Prostate gland (tissue), 2 donors: ENCODE results near the gene FARP1. TPM values are rescaled to one million over a fixed set of nuclear protein-coding genes. Genes with fewer than 3 reads are reported as not detected.

Experiments used
- DNase-seq: peaks from one replicate; pipeline ENCODE4 v3.0.0-alpha.2; 2019; ENCODE audit warnings: low spot score
- H3K27ac ChIP-seq, 2 donors: fragments of 200-600 bp; sonication (generic); 2 replicates each; pipeline ENCODE4 v1.5.1; 2017 to 2019
- H3K27me3 ChIP-seq: fragments of 200-600 bp; sonication (generic); replicated peaks from 2 replicates; pipeline ENCODE4 v1.5.1; 2019; ENCODE audit not compliant: insufficient read depth
- H3K36me3 ChIP-seq, 2 donors: fragments of 200-600 bp; sonication (generic); 1 replicate in 1 of 2; 2 replicates in 1 of 2; pipeline versions ENCODE4 v1.5.1 to v1.8.1; 2017 to 2019
- H3K4me1 ChIP-seq: fragments of 200-600 bp; sonication (generic); replicated peaks from 2 replicates; pipeline ENCODE4 v1.5.1; 2019
- H3K4me3 ChIP-seq, 2 donors: fragments of 200-600 bp; sonication (generic); 2 replicates each; pipeline ENCODE4 v1.5.1; 2017 to 2019
- H3K9me3 ChIP-seq: fragments of 200-600 bp; sonication (generic); 2 replicates; pipeline ENCODE4 v1.5.1; 2017
- CTCF ChIP-seq, 4 experiments: fragments of 200-600 bp in 2 of 4; fragments of 450-650 bp in 2 of 4; sonication (generic) in 2 of 4; IDR thresholded peaks; 1 replicate in 3 of 4; 2 replicates in 1 of 4; pipeline ENCODE4 v1.5.1; 2016 to 2019; ENCODE audit warnings: antibody characterized with exemption in 4 of 4, mild to moderate bottlenecking in 2 of 4, moderate library complexity in 2 of 4
- POLR2A ChIP-seq: fragments of 450-650 bp; IDR thresholded peaks from one replicate; pipeline ENCODE4 v1.6.1; 2016; ENCODE audit warnings: antibody characterized with exemption, mild to moderate bottlenecking
- POLR2AphosphoS5 ChIP-seq: sonication (generic); formaldehyde crosslinking; IDR thresholded peaks from one replicate; pipeline ENCODE4 v1.6.1; 2017; ENCODE audit warnings: antibody characterized with exemption
- WGBS: methylation state at CpG from one replicate; pipeline ENCODE4 v1.1.5; 2018; 5-methylcytosine and 5-hydroxymethylcytosine counted together
- intact Hi-C: fragments of 100-400 bp; cut with DNase I; formaldehyde crosslinking; loops from one replicate; pipeline ENCODE4 v1.14.2; 2022
- total RNA-seq, 2 donors: library from RNA; depleted of rRNA; stranded (reverse); fragments of >200 nt; gene quantifications; one replicate each; pipeline ENCODE4 v1.1.0, GENCODE V29; 2016

The FARP1 gene
- total RNA-seq, 2 donors from 2014 or later, result 70.6 to 77.5 TPM

GRCh38 chr13:98143601-98144026, 720 bp downstream of the FARP1 start:
- no peaks in the 10 kb centered on the region for H3K27me3 ChIP-seq
- H3K9me3 ChIP-seq, result no peaks in the 10 kb centered on the region
- no peaks in the 10 kb centered on the region for H3K36me3 ChIP-seq
- H3K4me3 ChIP-seq, result peak overlapping the region; percentile 82 to 93
- intact Hi-C loops, result loop anchor here (5.0 to 10.0 kb wide), 3 partner anchors 81 to 529 kb away; no protein-coding TSS in a partner anchor
- no peak for TF ChIP-seq CTCF (IDR thresholded peaks at IDR 0.05)
- H3K4me1 ChIP-seq, result peaks cover 5% of the 10 kb centered on the region
- DNase-seq, result no peak
- 1% methylated on average over 50 of the region's 60 CpGs for WGBS
- peak overlapping the region; percentile 66 to 85 for H3K27ac ChIP-seq

GRCh38 chr13:98144027-98144741, 1.3 kb downstream of the FARP1 start:
- H3K27ac ChIP-seq, result peak overlapping the region; percentile 66 to 85
- no peaks in the 10 kb centered on the region for H3K9me3 ChIP-seq
- no peak for TF ChIP-seq POLR2A
- 3% methylated on average over 21 of the region's 21 CpGs for WGBS
- peak; percentile 24 for DNase-seq
- H3K27me3 ChIP-seq, result no peaks in the 10 kb centered on the region
- peaks cover 5% of the 10 kb centered on the region for H3K4me1 ChIP-seq
- H3K36me3 ChIP-seq, result no peaks in the 10 kb centered on the region
- peak overlapping the region; percentile 82 to 93 for H3K4me3 ChIP-seq
- intact Hi-C loops, result loop anchor here (5.0 to 10.0 kb wide), 3 partner anchors 81 to 528 kb away; no protein-coding TSS in a partner anchor

GRCh38 chr13:98144801-98145350, 2.0 kb downstream of the FARP1 start:
- Histone ChIP-seq H3K4me1 (peaks cover 5% of the 10 kb centered on the region), H3K27me3 (no peaks in the 10 kb centered on the region), H3K9me3 (no peaks in the 10 kb centered on the region), H3K4me3 (peak overlapping the region; percentile 82 to 93), H3K27ac (peak overlapping the region; percentile 66 to 85), H3K36me3 (no peaks in the 10 kb centered on the region)
- DNase-seq, result peak; percentile 46
- intact Hi-C loops, result loop anchor here (5.0 to 10.0 kb wide), 3 partner anchors 80 to 527 kb away; no protein-coding TSS in a partner anchor
- WGBS, result 20% methylated on average over 10 of the region's 10 CpGs
- TF ChIP-seq CTCF (IDR thresholded peaks at IDR 0.05) (peak in 1 of 4 experiments; percentile 16), POLR2A (no peak), POLR2AphosphoS5 (peak; percentile 48)

- no peaks in the 10 kb centered on the region for H3K27me3 ChIP-seq
- no peaks in the 10 kb centered on the region for H3K36me3 ChIP-seq
- no peak for TF ChIP-seq CTCF (IDR thresholded peaks at IDR 0.05)
- no peak for TF ChIP-seq POLR2A
- TF ChIP-seq POLR2AphosphoS5, result no peak
- WGBS, result 69% methylated on average over 5 of the region's 5 CpGs
- H3K9me3 ChIP-seq, result no peaks in the 10 kb centered on the region
- H3K27ac ChIP-seq, result no peak overlapping the region
- peaks cover 5% of the 10 kb centered on the region for H3K4me1 ChIP-seq
- intact Hi-C loops, result loop anchor here (10.0 kb wide), 1 partner anchor 77 kb away; no protein-coding TSS in a partner anchor
- no peak overlapping the region for H3K4me3 ChIP-seq
- DNase-seq, result no peak
Measured at GRCh38 chr13:98147521-98147920, 4.6 kb downstream of the FARP1 start.

- no peaks in the 10 kb centered on the region for H3K4me1 ChIP-seq
- WGBS, result 46% methylated on average over 8 of the region's 8 CpGs
- no peaks in the 10 kb centered on the region for H3K27me3 ChIP-seq
- H3K27ac ChIP-seq, result no peak overlapping the region
- no peak overlapping the region for H3K4me3 ChIP-seq
- H3K36me3 ChIP-seq, result no peaks in the 10 kb centered on the region
- TF ChIP-seq POLR2AphosphoS5 (peak; percentile 15), CTCF (IDR thresholded peaks at IDR 0.05) (no peak), POLR2A (no peak)
- H3K9me3 ChIP-seq, result no peaks in the 10 kb centered on the region
- intact Hi-C loops, result no loop called here
- no peak for DNase-seq
Measured at GRCh38 chr13:98150832-98151479, 8.1 kb downstream of the FARP1 start.
